Colonic mucosa (tissue), 4 donors: ENCODE results near the gene RCOR2. TPM values are rescaled to one million over a fixed set of nuclear protein-coding genes. Genes with fewer than 3 reads are reported as not detected.

Experiments
- DNase-seq: peaks from one replicate; pipeline ENCODE4 v3.0.0-alpha.2; 2020
- H3K27ac ChIP-seq: fragments of 200-600 bp; one replicate; pipeline ENCODE4 v1.8.0; 2021
- H3K27me3 ChIP-seq: fragments of 200-600 bp; one replicate; pipeline ENCODE4 v1.8.0; 2021
- H3K36me3 ChIP-seq: fragments of 200-600 bp; one replicate; pipeline ENCODE4 v1.8.0; 2021
- H3K4me1 ChIP-seq: fragments of 200-600 bp; one replicate; pipeline ENCODE4 v1.8.0; 2021; ENCODE audit warnings: mild to moderate bottlenecking
- H3K4me3 ChIP-seq: fragments of 200-600 bp; one replicate; pipeline ENCODE4 v1.8.0; 2021
- H3K9ac ChIP-seq, 2 donors: one replicate each; pipeline ENCODE4 v1.7.0; 2013; ENCODE audit warnings: control low read depth in 2 of 2, low read depth in 2 of 2, low read length in 2 of 2
- H3K9me3 ChIP-seq: fragments of 200-600 bp; one replicate; pipeline ENCODE4 v1.8.0; 2021
- CTCF ChIP-seq: fragments of 200-600 bp; IDR thresholded peaks from one replicate; pipeline ENCODE4 v1.8.0; 2022; ENCODE audit warnings: antibody characterized with exemption, mild to moderate bottlenecking
- intact Hi-C: fragments of 100-400 bp; cut with DNase I; formaldehyde crosslinking; loops from one replicate; pipeline ENCODE4 v1.14.1; 2022
- total RNA-seq, 2 donors: library from RNA; stranded (reverse); fragmentation: NEBNext Ultra II Directional in 1 of 2; extraction: Animal tissue kit (Norgen Biotek cat#: 25700) in 1 of 2; gene quantifications; one replicate each; pipeline ENCODE4 v1.2.1, GENCODE V29; 2021
- donor health status: healthy.
- donor health status: DM: no; HTN: no; CAD: no.
- donor health status: DM: no; HTN: no; CAD: no.

RCOR2 gene
- total RNA-seq, 2 donors from 2014 or later, result 4.8 to 5.2 TPM

- Histone ChIP-seq H3K9me3 (no peaks in the 10 kb centered on the region), H3K9ac (no peak overlapping the region), H3K36me3 (peaks cover 48% of the 10 kb centered on the region), H3K4me3 (no peak overlapping the region), H3K4me1 (no peaks in the 10 kb centered on the region), H3K27ac (no peak overlapping the region), H3K27me3 (no peaks in the 10 kb centered on the region)
- DNase-seq, result no peak
- no peak for TF ChIP-seq CTCF
- intact Hi-C loops, result loop anchor here (5.0 kb wide), 1 partner anchor 68 kb away; the partner anchor contains the start of gene MARK2
Measured at GRCh38 chr11:63905179-63905578, 11.8 kb downstream of the RCOR2 start.

GRCh38 chr11:63904743-63905142 is 12.2 kb downstream of the RCOR2 start:
- intact Hi-C loops, result loop anchor here (5.0 kb wide), 1 partner anchor 67 kb away; the partner anchor contains the start of gene MARK2
- H3K9ac ChIP-seq, result no peak overlapping the region
- no peak for TF ChIP-seq CTCF

GRCh38 chr11:63903884-63904283 is 13.1 kb downstream of the RCOR2 start:
- Histone ChIP-seq H3K4me1 (no peaks in the 10 kb centered on the region), H3K9me3 (no peaks in the 10 kb centered on the region), H3K4me3 (no peak overlapping the region), H3K27ac (no peak overlapping the region), H3K36me3 (peaks cover 56% of the 10 kb centered on the region), H3K27me3 (no peaks in the 10 kb centered on the region), H3K9ac (no peak overlapping the region)
- DNase-seq, result no peak
- intact Hi-C loops, result no loop called here
- TF ChIP-seq CTCF, result no peak

More at GRCh38 chr11:63904743-63905142, 12.2 kb downstream of the RCOR2 start:
- Histone ChIP-seq H3K27ac (no peak overlapping the region), H3K4me3 (no peak overlapping the region), H3K4me1 (no peaks in the 10 kb centered on the region), H3K9me3 (no peaks in the 10 kb centered on the region), H3K36me3 (peaks cover 52% of the 10 kb centered on the region), H3K27me3 (no peaks in the 10 kb centered on the region)
- no peak for DNase-seq

- Histone ChIP-seq H3K27ac (no peak overlapping the region), H3K4me3 (no peak overlapping the region), H3K9ac (no peak overlapping the region), H3K9me3 (no peaks in the 10 kb centered on the region), H3K27me3 (no peaks in the 10 kb centered on the region), H3K36me3 (peaks cover 62% of the 10 kb centered on the region), H3K4me1 (no peaks in the 10 kb centered on the region)
- DNase-seq, result no peak
- no peak for TF ChIP-seq CTCF
- intact Hi-C loops, result no loop called here
Measured at GRCh38 chr11:63901660-63902059, 15.3 kb downstream of the RCOR2 start.

DNA sequence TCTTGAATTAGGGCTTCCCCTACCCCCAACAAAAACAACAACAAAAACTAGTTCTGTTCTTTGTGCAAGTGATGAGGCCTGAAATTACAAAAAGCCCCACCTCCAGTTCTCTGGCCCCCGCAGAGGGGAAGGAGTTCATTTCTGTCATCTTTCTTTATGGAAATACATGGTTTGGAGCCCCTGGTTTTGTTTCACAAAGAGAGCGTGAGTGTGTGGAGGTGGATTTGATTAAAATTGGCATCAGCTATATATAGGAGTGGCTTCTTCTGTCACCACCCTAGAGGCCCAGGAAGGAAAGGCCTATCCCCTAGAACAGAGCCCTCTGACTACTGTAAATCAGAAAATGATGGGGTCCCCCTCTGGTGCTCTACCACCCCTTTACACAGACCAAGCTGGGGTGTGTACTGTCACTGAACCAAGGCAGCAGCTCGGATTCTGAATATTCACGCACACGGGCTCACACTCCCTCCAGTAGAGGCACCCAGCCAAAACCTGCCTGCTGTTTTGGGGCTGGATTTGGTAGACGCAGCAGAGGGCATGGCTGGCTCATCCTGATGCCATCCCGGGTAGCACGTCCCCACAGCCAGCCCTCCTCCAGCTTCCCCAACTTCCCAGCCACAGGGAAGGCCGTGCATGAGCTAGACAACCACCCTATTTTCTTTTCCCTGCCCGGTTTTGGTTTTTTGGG is 19.4 kb downstream of the RCOR2 start:
- intact Hi-C loops, result no loop called here
- H3K4me3 ChIP-seq, result no peak overlapping the region

More for the DNA sequence above, 19.4 kb downstream of the RCOR2 start:
- Histone ChIP-seq H3K9me3 (no peaks in the 10 kb centered on the region), H3K27me3 (no peaks in the 10 kb centered on the region), H3K4me1 (no peaks in the 10 kb centered on the region), H3K27ac (no peak overlapping the region), H3K36me3 (peaks cover 43% of the 10 kb centered on the region), H3K9ac (no peak overlapping the region)
- no peak for DNase-seq
- TF ChIP-seq CTCF, result no peak
